HEK293T (cell line): Measurements from ENCODE around the gene NPIPB8.
"Not testable (repeated sequence)": the region's sequence is repeated elsewhere in the genome, so short reads cannot be mapped to it uniquely, and the experiment has no call there.

ENCODE experiments used
- CTCF ChIA-PET: fragments of 350-600 bp; formaldehyde crosslinking; extraction: SDS; loops from one replicate; lab custom pipeline; 2021; ENCODE audit warnings: antibody characterized with exemption, inconsistent platforms; lab: Yijun Ruan, JAX
- POLR2A ChIA-PET: fragments of 350-600 bp; formaldehyde crosslinking; extraction: SDS; loops from one replicate; lab custom pipeline; 2020; ENCODE audit warnings: antibody characterized with exemption, inconsistent platforms; lab: Yijun Ruan, JAX
- DNase-seq: peaks from one replicate; pipeline ENCODE4 v3.0.0; 2012; ENCODE audit warnings: mixed read lengths; ENCODE audit errors: extremely low spot score

Gene NPIPB8

GRCh38 chr16:28688327-28688952 is 50.6 kb downstream of the NPIPB8 start:
- CTCF ChIA-PET, DNase-seq, POLR2A ChIA-PET: not testable (repeated sequence)

- CTCF ChIA-PET, POLR2A ChIA-PET, DNase-seq: not testable (repeated sequence)
Observed at GRCh38 chr16:28689425-28689824, 51.6 kb downstream of the NPIPB8 start.

DNA sequence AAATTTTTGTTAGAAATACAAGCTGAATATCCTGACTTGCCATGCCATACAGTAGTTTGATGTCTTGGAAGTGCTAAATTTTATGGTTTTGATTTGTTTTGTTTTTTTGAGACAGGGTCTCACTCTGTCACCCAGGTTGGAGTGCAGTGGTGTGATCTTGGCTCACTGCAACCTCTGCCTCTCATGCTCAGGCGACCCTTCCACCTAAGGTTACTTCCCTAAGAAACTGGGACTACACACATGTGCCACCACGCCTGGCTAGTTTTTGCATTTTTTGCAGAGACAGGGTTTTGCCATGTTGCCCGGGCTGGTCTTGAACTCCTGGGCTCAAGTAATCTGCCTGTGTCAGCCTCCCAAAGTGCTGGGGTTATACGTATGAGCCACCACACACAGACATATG is 53.9 kb downstream of the NPIPB8 start:
- DNase-seq, CTCF ChIA-PET, POLR2A ChIA-PET: not testable (repeated sequence)

- POLR2A ChIA-PET, DNase-seq, CTCF ChIA-PET: not testable (repeated sequence)
Observed at GRCh38 chr16:28693257-28693950, 55.5 kb downstream of the NPIPB8 start.

- POLR2A ChIA-PET, DNase-seq, CTCF ChIA-PET: not testable (repeated sequence)
Observed at GRCh38 chr16:28699792-28700191, 61.9 kb downstream of the NPIPB8 start.

- CTCF ChIA-PET, DNase-seq, POLR2A ChIA-PET: not testable (repeated sequence)
Observed at GRCh38 chr16:28700349-28700748, 62.5 kb downstream of the NPIPB8 start.

DNA sequence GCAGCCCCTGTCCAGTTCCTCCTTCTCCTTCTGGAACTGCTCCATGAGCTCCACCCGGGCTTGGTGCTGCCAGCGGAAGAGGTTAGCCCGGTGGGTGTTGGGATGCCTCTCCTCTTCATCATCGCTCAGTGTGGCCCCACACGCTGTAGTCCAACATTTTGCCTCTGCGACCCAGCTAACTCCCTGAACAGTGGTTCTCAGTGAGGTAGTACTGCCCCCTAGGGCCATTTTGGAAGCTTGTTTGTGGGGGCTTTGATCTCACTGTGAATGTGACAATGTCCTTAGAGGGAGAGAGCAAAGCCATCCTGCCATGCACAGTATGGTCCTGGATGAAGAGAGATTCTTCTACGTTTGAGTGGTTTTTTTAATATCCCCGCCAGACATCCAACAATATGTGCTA is 63.5 kb downstream of the NPIPB8 start:
- POLR2A ChIA-PET, CTCF ChIA-PET, DNase-seq: not testable (repeated sequence)

- POLR2A ChIA-PET, CTCF ChIA-PET, DNase-seq: not testable (repeated sequence)
Observed at GRCh38 chr16:28704246-28704645, 66.4 kb downstream of the NPIPB8 start.
